Spleen (tissue), 11 donors: ENCODE measurements around the gene ARHGAP19. TPM values are rescaled to one million over a fixed set of nuclear protein-coding genes. Genes with fewer than 3 reads are reported as not detected.
A peak's percentile ranks its signal among the peaks of the same experiment; 100 is the strongest.

ENCODE experiments used
- DNase-seq: peaks from one replicate; pipeline ENCODE4 v3.0.0-alpha.2; 2020
- H3K27ac ChIP-seq, 8 donors: fragments of 200-600 bp; sonication (generic) in 7 of 8; 1 replicate in 4 of 8; 2 replicates in 4 of 8; pipeline versions ENCODE4 v1.5.0 to v1.8.0; 2016 to 2021; ENCODE audit warnings: inconsistent platforms in 4 of 8, mild to moderate bottlenecking in 4 of 8, moderate library complexity in 1 of 8
- H3K27me3 ChIP-seq, 7 donors: fragments of 200-600 bp; sonication (generic) in 6 of 7; replicated peaks in 1 of 7; 1 replicate in 4 of 7; 2 replicates in 3 of 7; pipeline versions ENCODE4 v1.5.0 to v1.8.0; 2016 to 2021; ENCODE audit warnings: inconsistent platforms in 3 of 7, mild to moderate bottlenecking in 1 of 7
- H3K36me3 ChIP-seq, 6 donors: fragments of 200-600 bp; sonication (generic) in 5 of 6; 1 replicate in 4 of 6; 2 replicates in 2 of 6; pipeline versions ENCODE4 v1.5.0 to v1.8.0; 2016 to 2021; ENCODE audit warnings: inconsistent platforms in 2 of 6
- H3K4me1 ChIP-seq, 6 donors: fragments of 200-600 bp; sonication (generic) in 5 of 6; 1 replicate in 3 of 6; 2 replicates in 3 of 6; pipeline versions ENCODE4 v1.5.0 to v1.8.0; 2016 to 2021; ENCODE audit warnings: inconsistent platforms in 3 of 6
- H3K4me3 ChIP-seq, 8 donors: fragments of 200-600 bp; sonication (generic) in 7 of 8; 1 replicate in 4 of 8; 2 replicates in 4 of 8; pipeline versions ENCODE4 v1.5.0 to v1.8.0; 2016 to 2021; ENCODE audit warnings: inconsistent platforms in 4 of 8, mild to moderate bottlenecking in 4 of 8, moderate library complexity in 2 of 8
- H3K9me3 ChIP-seq, 8 donors: fragments of 200-600 bp; sonication (generic) in 7 of 8; 1 replicate in 4 of 8; 2 replicates in 4 of 8; pipeline versions ENCODE4 v1.5.0 to v1.8.0; 2016 to 2021; ENCODE audit warnings: inconsistent platforms in 4 of 8
- POLR2A ChIP-seq, 3 donors: fragments of 450-650 bp; IDR thresholded peaks; one replicate each; pipeline ENCODE4 v1.5.1; 2017; ENCODE audit warnings: antibody characterized with exemption in 3 of 3, mild to moderate bottlenecking in 1 of 3
- POLR2AphosphoS5 ChIP-seq, 3 donors: sonication (generic); formaldehyde crosslinking; IDR thresholded peaks; one replicate each; pipeline ENCODE4 v1.5.1; 2017; ENCODE audit warnings: antibody characterized with exemption in 3 of 3
- WGBS, 5 donors: extraction: QIAGEN DNeasy Blood & Tissue Kit in 3 of 5; methylation state at CpG; one replicate each; pipeline versions ENCODE4 v1.1.5 to v1.1.7; 2013 to 2018; 5-methylcytosine and 5-hydroxymethylcytosine counted together
- intact Hi-C: fragments of 100-400 bp; cut with DNase I; formaldehyde crosslinking; loops from one replicate; pipeline ENCODE4 v1.15.0; 2023; ENCODE audit warnings: low total_unique reads
- polyA plus RNA-seq, 3 donors: library from polyadenylated mRNA; stranded (reverse); fragments of 200-250 nt; gene quantifications; one replicate each; pipeline ENCODE4 v1.2.1, GENCODE V29; 2013
- total RNA-seq, 7 donors: library from RNA; depleted of rRNA in 3 of 7; stranded (reverse); fragments of >200 nt in 3 of 7; fragmentation: NEBNext Ultra II Directional in 4 of 7; extraction: Animal tissue kit (Norgen Biotek cat#: 25700) in 4 of 7; gene quantifications; one replicate each; pipeline versions ENCODE4 v1.1.0 to v1.2.1, GENCODE V29; 2016 to 2021
- TF ChIP-seq, protein P1 (sequence below), 11 experiments: fragments of 200-600 bp in 7 of 11; fragments of 450-650 bp in 4 of 11; sonication (generic) in 4 of 11; IDR thresholded peaks in 8 of 11; conservative IDR thresholded peaks in 3 of 11; 1 replicate in 7 of 11; 2 replicates in 4 of 11; pipeline versions ENCODE4 v1.4.0 to v1.8.0; 2016 to 2021; ENCODE audit warnings: antibody characterized with exemption in 11 of 11, inconsistent platforms in 4 of 11, mild to moderate bottlenecking in 1 of 11
- donor health status: healthy with polysubstance abuse.
- donor health status: DM: no; HTN: no; CAD: no; lungs with moderate emphysema.
- donor health status: DM: no; HTN: no; CAD: no.
- donor health status: Bipolar disorder and iron deficiency.
- donor health status: healthy.
- donor health status: DM: no; HTN: no; CAD: no.
- donor health status: DM: yes; HTN: yes; CAD: no.

ARHGAP19 gene
- total and polyA plus RNA-seq, 10 donors = 3.1 to 35.3 (median 25.1) TPM

GRCh38 chr10:97203220-97203619 lies 89.2 kb downstream of the ARHGAP19 start:
- Histone ChIP-seq H3K27me3 (peaks cover 0 to 13% (median 0%) of the 10 kb centered on the region in 7 donors), H3K4me3 (no peak overlapping the region), H3K4me1 (peaks cover 0 to 28% (median 7%) of the 10 kb centered on the region in 6 donors), H3K9me3 (no peaks in the 10 kb centered on the region), H3K36me3 (no peaks in the 10 kb centered on the region), H3K27ac (no peak overlapping the region)
- WGBS, 5 donors = 88 to 93% (median 91%) methylated on average over 7 of the region's 7 CpGs
- DNase-seq = no peak
- no peak for TF ChIP-seq POLR2AphosphoS5 (IDR thresholded peaks at IDR 0.05)
- intact Hi-C loops = no loop called here

DNA sequence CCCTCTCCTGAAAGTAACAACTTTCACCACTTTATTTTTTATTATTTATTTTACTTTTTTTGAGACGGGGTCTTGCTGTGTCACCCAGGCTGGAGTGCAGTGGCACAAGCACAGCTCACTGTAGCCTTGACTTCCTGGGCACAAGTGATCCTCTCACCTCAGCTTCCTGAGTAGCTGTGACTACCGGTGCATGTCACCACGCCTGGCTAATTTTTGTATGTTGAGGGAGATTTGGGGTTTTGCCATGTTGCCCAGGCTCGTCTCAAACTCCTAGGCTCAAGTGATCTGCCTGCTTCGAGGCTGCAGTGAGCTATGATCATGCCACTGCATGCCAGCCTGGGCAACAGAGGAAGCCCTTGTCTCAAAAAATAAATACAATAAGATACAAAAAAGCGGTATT lies 91.8 kb downstream of the ARHGAP19 start:
- WGBS, 5 donors = 25 to 40% (median 34%) methylated on average over 6 of the region's 6 CpGs
- no peak for DNase-seq

DNA sequence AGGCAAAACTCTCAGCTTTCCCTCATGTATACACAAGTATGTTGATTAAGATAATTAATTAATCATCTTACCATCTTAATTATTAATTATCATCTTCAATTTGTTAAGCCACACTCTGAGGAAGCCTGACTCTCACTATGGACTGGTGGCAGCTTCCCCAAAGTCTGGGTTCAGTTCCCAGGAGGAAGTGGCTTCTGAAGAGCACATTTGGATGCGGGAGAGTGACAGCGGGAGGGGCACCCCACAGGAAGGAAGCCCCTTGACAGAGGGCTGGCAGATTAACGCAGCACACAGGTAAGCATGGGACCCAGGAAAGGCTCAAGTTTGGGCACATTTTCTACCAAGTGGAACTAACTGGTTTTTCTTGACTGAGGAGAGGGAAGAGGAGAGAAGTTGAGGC lies 93.3 kb downstream of the ARHGAP19 start:
- Histone ChIP-seq H3K4me3 (no peak overlapping the region), H3K9me3 (no peaks in the 10 kb centered on the region), H3K4me1 (peaks cover 3 to 46% (median 21%) of the 10 kb centered on the region in 6 donors), H3K36me3 (no peaks in the 10 kb centered on the region), H3K27me3 (peaks cover 0 to 43% (median 5%) of the 10 kb centered on the region in 7 donors), H3K27ac (no peak overlapping the region)
- 7 to 25% (median 19%) methylated on average over 3 of the region's 3 CpGs for WGBS, 5 donors
- DNase-seq = no peak
- intact Hi-C loops = no loop called here
- TF ChIP-seq, protein P1, sequence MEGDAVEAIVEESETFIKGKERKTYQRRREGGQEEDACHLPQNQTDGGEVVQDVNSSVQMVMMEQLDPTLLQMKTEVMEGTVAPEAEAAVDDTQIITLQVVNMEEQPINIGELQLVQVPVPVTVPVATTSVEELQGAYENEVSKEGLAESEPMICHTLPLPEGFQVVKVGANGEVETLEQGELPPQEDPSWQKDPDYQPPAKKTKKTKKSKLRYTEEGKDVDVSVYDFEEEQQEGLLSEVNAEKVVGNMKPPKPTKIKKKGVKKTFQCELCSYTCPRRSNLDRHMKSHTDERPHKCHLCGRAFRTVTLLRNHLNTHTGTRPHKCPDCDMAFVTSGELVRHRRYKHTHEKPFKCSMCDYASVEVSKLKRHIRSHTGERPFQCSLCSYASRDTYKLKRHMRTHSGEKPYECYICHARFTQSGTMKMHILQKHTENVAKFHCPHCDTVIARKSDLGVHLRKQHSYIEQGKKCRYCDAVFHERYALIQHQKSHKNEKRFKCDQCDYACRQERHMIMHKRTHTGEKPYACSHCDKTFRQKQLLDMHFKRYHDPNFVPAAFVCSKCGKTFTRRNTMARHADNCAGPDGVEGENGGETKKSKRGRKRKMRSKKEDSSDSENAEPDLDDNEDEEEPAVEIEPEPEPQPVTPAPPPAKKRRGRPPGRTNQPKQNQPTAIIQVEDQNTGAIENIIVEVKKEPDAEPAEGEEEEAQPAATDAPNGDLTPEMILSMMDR (IDR thresholded peaks at IDR 0.05 in 8 of 11, conservative IDR thresholded peaks at IDR 0.05 in 3 of 11) = no peak
- TF ChIP-seq POLR2AphosphoS5 (IDR thresholded peaks at IDR 0.05) = no peak
- no peak for TF ChIP-seq POLR2A (IDR thresholded peaks at IDR 0.05)

More for the DNA sequence above, 91.8 kb downstream of the ARHGAP19 start:
- intact Hi-C loops = no loop called here
- no peak for TF ChIP-seq POLR2A (IDR thresholded peaks at IDR 0.05)
- TF ChIP-seq POLR2AphosphoS5 (IDR thresholded peaks at IDR 0.05) = peak in 1 of 3 donors; percentile 43
- peaks cover 0 to 28% (median 3%) of the 10 kb centered on the region in 7 donors for H3K27me3 ChIP-seq
- no peak overlapping the region for H3K4me3 ChIP-seq
- no peaks in the 10 kb centered on the region for H3K36me3 ChIP-seq
- peaks cover 3 to 44% (median 19%) of the 10 kb centered on the region in 6 donors for H3K4me1 ChIP-seq
- H3K9me3 ChIP-seq = no peaks in the 10 kb centered on the region
- H3K27ac ChIP-seq = no peak overlapping the region

- intact Hi-C loops = no loop called here
- H3K4me1 ChIP-seq = peaks cover 3 to 46% (median 21%) of the 10 kb centered on the region in 6 donors
- H3K4me3 ChIP-seq = no peak overlapping the region
- no peaks in the 10 kb centered on the region for H3K9me3 ChIP-seq
- WGBS, 5 donors = 61 to 84% (median 70%) methylated on average over 7 of the region's 7 CpGs
- H3K36me3 ChIP-seq = no peaks in the 10 kb centered on the region
- no peak overlapping the region for H3K27ac ChIP-seq
- TF ChIP-seq POLR2A (IDR thresholded peaks at IDR 0.05) (no peak), POLR2AphosphoS5 (IDR thresholded peaks at IDR 0.05) (no peak)
- TF ChIP-seq, protein P1 (IDR thresholded peaks at IDR 0.05 in 8 of 11, conservative IDR thresholded peaks at IDR 0.05 in 3 of 11) = no peak
- peaks cover 0 to 58% (median 5%) of the 10 kb centered on the region in 7 donors for H3K27me3 ChIP-seq
- no peak for DNase-seq
Measured at GRCh38 chr10:97197030-97197500, 95.4 kb downstream of the ARHGAP19 start.

- H3K27me3 ChIP-seq = peaks cover 0 to 63% (median 5%) of the 10 kb centered on the region in 7 donors
- H3K4me1 ChIP-seq = peaks cover 3 to 44% (median 21%) of the 10 kb centered on the region in 6 donors
- no peak for TF ChIP-seq POLR2A (IDR thresholded peaks at IDR 0.05)
- TF ChIP-seq, protein P1 (IDR thresholded peaks at IDR 0.05 in 8 of 11, conservative IDR thresholded peaks at IDR 0.05 in 3 of 11) = peak; percentile 36 to 86 (median 71)
- TF ChIP-seq POLR2AphosphoS5 (IDR thresholded peaks at IDR 0.05) = peak in 2 of 3 donors; percentile 8 to 13
- intact Hi-C loops = no loop called here
- DNase-seq = peak; percentile 85
- WGBS, 5 donors = 4 to 14% (median 5%) methylated on average over 24 to 56 of the region's 56 CpGs
- H3K36me3 ChIP-seq = no peaks in the 10 kb centered on the region
- peak overlapping the region; percentile 30 to 73 (median 47) for H3K4me3 ChIP-seq
- H3K9me3 ChIP-seq = no peaks in the 10 kb centered on the region
- peak overlapping the region in 1 of 8 donors; percentile 15 for H3K27ac ChIP-seq
Measured at GRCh38 chr10:97196223-97197029, 96.0 kb downstream of the ARHGAP19 start.
